ENCODE results near the gene PCDHGC4.
A peak's percentile ranks its signal among the peaks of the same experiment; 100 is the strongest.

PCDHGC4 gene

GRCh38 chr5:141478321-141478945, 6.4 kb upstream of the PCDHGC4 start:
- H3K4me1 ChIP-seq (ENCODE audit: insufficient read depth, low read length) = peaks cover 52% of the 10 kb centered on the region
- H3K36me3 ChIP-seq (ENCODE audit: insufficient read depth, low read length) = no peaks in the 10 kb centered on the region
- no peak overlapping the region for H3K9ac ChIP-seq (ENCODE audit: low read length)
- H3K27me3 ChIP-seq (ENCODE audit: control insufficient read depth in 1 of 2, insufficient read depth in 2 of 2, low read length in 2 of 2) = no peaks in the 10 kb centered on the region
- H3K9me3 ChIP-seq (ENCODE audit: low read length) = no peaks in the 10 kb centered on the region
- peak overlapping the region; percentile 81 to 82 for H3K4me3 ChIP-seq (ENCODE audit: low read depth in 1 of 2, low read length in 2 of 2)
- no peak overlapping the region for H3K27ac ChIP-seq (ENCODE audit: low read depth, low read length)

DNA sequence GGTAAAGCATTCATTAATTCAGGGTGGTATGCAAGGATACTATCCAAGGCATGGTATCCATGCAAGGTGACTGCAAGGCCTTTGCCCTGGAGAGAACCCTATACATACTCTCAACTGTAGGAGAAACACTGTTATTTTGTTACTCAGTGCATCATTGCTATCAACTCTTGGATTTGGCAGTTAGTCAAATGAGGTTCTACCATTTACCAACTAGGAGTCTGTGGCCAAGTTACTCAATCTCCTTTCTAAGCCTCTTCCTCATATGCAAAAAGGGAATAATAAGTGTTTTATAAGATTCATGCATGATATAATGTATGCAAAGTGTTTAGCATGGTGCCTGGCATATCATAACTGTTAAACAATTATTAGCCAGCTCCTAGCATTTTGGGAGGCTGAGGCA, 5.1 kb upstream of the PCDHGC4 start:
- no peaks in the 10 kb centered on the region for H3K27me3 ChIP-seq (ENCODE audit: control insufficient read depth in 1 of 2, insufficient read depth in 2 of 2, low read length in 2 of 2)

DNA sequence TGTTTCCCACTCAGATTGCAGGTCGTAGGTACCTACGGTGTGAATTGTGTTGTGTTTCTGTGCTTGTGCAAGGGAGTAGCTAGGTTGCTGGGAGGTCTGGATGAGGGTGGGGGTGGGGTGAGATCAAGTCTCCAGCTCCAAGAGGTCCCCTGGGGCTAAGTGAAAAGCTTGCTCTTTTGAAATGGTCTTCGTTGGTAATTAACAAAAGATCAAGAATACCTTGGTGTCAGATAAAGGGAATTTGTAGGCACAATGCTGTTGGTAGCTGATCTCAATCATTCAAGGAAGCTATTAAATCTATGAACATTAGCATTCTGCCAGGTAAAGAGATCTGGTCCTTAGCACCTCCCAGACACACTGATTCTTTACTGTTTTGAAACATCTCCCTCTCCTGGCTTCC, 928 bp upstream of the PCDHGC4 start:
- Histone ChIP-seq H3K4me3 (ENCODE audit: low read depth in 1 of 2, low read length in 2 of 2) (no peak overlapping the region), H3K9ac (ENCODE audit: low read length) (no peak overlapping the region), H3K27me3 (ENCODE audit: control insufficient read depth in 1 of 2, insufficient read depth in 2 of 2, low read length in 2 of 2) (no peaks in the 10 kb centered on the region), H3K36me3 (ENCODE audit: insufficient read depth, low read length) (no peaks in the 10 kb centered on the region), H3K27ac (ENCODE audit: low read depth, low read length) (no peak overlapping the region), H3K4me1 (ENCODE audit: insufficient read depth, low read length) (peaks cover 51% of the 10 kb centered on the region), H3K9me3 (ENCODE audit: low read length) (no peaks in the 10 kb centered on the region)

More for the DNA sequence above, 5.1 kb upstream of the PCDHGC4 start:
- Histone ChIP-seq H3K9ac (ENCODE audit: low read length) (no peak overlapping the region), H3K9me3 (ENCODE audit: low read length) (no peaks in the 10 kb centered on the region), H3K4me3 (ENCODE audit: low read depth in 1 of 2, low read length in 2 of 2) (peak overlapping the region in 1 of 2 donors; percentile 21), H3K36me3 (ENCODE audit: insufficient read depth, low read length) (no peaks in the 10 kb centered on the region), H3K4me1 (ENCODE audit: insufficient read depth, low read length) (peaks cover 58% of the 10 kb centered on the region), H3K27ac (ENCODE audit: low read depth, low read length) (no peak overlapping the region)

- H3K27ac ChIP-seq (ENCODE audit: low read depth, low read length) = no peak overlapping the region
- H3K27me3 ChIP-seq (ENCODE audit: control insufficient read depth in 1 of 2, insufficient read depth in 2 of 2, low read length in 2 of 2) = no peaks in the 10 kb centered on the region
- peaks cover 49% of the 10 kb centered on the region for H3K4me1 ChIP-seq (ENCODE audit: insufficient read depth, low read length)
- H3K36me3 ChIP-seq (ENCODE audit: insufficient read depth, low read length) = no peaks in the 10 kb centered on the region
- peak overlapping the region; percentile 28 to 49 for H3K4me3 ChIP-seq (ENCODE audit: low read depth in 1 of 2, low read length in 2 of 2)
- H3K9ac ChIP-seq (ENCODE audit: low read length) = no peak overlapping the region
- no peaks in the 10 kb centered on the region for H3K9me3 ChIP-seq (ENCODE audit: low read length)
Observed at GRCh38 chr5:141484310-141484640, 555 bp upstream of the PCDHGC4 start.

GRCh38 chr5:141485321-141486055, 658 bp downstream of the PCDHGC4 start:
- Histone ChIP-seq H3K27me3 (ENCODE audit: control insufficient read depth in 1 of 2, insufficient read depth in 2 of 2, low read length in 2 of 2) (no peaks in the 10 kb centered on the region), H3K9ac (ENCODE audit: low read length) (no peak overlapping the region), H3K36me3 (ENCODE audit: insufficient read depth, low read length) (no peaks in the 10 kb centered on the region), H3K4me3 (ENCODE audit: low read depth in 1 of 2, low read length in 2 of 2) (peak overlapping the region in 1 of 2 donors; percentile 49), H3K27ac (ENCODE audit: low read depth, low read length) (no peak overlapping the region), H3K4me1 (ENCODE audit: insufficient read depth, low read length) (peaks cover 36% of the 10 kb centered on the region), H3K9me3 (ENCODE audit: low read length) (no peaks in the 10 kb centered on the region)

GRCh38 chr5:141486091-141486490, 1.3 kb downstream of the PCDHGC4 start:
- Histone ChIP-seq H3K27ac (ENCODE audit: low read depth, low read length) (no peak overlapping the region), H3K4me3 (ENCODE audit: low read depth in 1 of 2, low read length in 2 of 2) (no peak overlapping the region), H3K36me3 (ENCODE audit: insufficient read depth, low read length) (no peaks in the 10 kb centered on the region), H3K9ac (ENCODE audit: low read length) (no peak overlapping the region), H3K9me3 (ENCODE audit: low read length) (no peaks in the 10 kb centered on the region), H3K27me3 (ENCODE audit: control insufficient read depth in 1 of 2, insufficient read depth in 2 of 2, low read length in 2 of 2) (no peaks in the 10 kb centered on the region), H3K4me1 (ENCODE audit: insufficient read depth, low read length) (peaks cover 30% of the 10 kb centered on the region)

- peaks cover 26% of the 10 kb centered on the region for H3K4me1 ChIP-seq (ENCODE audit: insufficient read depth, low read length)
- no peak overlapping the region for H3K9ac ChIP-seq (ENCODE audit: low read length)
- H3K27ac ChIP-seq (ENCODE audit: low read depth, low read length) = no peak overlapping the region
- no peak overlapping the region for H3K4me3 ChIP-seq (ENCODE audit: low read depth in 1 of 2, low read length in 2 of 2)
- no peaks in the 10 kb centered on the region for H3K27me3 ChIP-seq (ENCODE audit: control insufficient read depth in 1 of 2, insufficient read depth in 2 of 2, low read length in 2 of 2)
- H3K9me3 ChIP-seq (ENCODE audit: low read length) = no peaks in the 10 kb centered on the region
- H3K36me3 ChIP-seq (ENCODE audit: insufficient read depth, low read length) = no peaks in the 10 kb centered on the region
Observed at GRCh38 chr5:141487131-141487530, 2.3 kb downstream of the PCDHGC4 start.

DNA sequence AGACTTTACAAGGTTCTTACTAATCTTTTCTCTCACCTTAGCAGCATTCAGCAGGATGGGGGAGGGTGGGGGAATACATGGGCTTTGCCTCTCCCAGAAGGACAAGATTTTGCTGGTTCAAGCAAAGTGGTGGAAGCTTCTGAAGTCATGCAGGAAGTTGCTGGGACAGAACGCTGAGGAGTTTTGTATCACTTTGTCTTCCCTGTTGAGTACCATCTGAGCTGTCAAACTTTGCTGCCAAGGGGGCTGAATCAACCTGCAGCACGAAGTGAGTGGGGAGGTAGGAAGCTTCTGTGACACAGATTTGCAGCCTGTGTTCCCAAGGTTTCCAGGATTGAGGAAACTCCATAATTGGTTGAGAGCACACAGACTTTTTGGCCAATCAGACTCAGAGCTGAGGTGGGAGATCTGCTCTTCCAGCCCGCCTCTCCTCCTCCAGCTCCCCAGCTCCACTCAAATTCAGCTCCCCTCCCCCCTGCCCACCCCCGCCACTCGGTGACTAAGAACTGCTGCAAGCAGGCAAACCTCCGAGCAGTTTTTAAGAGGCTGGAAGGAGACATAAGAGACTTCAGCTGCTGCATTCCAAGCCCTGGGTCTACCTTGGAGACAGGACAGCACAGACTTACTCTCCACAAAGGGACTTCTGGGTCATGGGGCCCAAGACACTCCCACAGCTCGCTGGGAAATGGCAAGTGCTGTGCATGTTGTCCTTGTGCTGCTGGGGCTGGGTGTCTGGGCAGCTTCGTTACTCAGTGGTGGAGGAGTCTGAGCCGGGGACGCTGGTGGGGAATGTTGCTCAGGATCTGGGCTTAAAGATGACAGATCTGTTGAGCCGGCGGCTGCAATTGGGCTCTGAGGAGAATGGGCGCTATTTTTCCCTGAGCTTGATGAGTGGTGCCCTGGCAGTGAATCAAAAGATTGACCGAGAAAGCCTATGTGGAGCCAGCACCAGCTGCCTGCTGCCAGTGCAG, 4.0 kb downstream of the PCDHGC4 start, which contains the start of gene PCDHGC5:
PCDHGC5 (plus strand) TSS at position 491 of the 971 bp plus-strand sequence; CDS start at position 651, 160 bp downstream.
- Histone ChIP-seq H3K9ac (ENCODE audit: low read length) (no peak within 1 kb of the TSS), H3K27me3 (ENCODE audit: control insufficient read depth in 1 of 2, insufficient read depth in 2 of 2, low read length in 2 of 2) (no peaks in the 10 kb centered on the region), H3K4me1 (ENCODE audit: insufficient read depth, low read length) (peaks cover 33% of the 10 kb centered on the region), H3K4me3 (ENCODE audit: low read depth in 1 of 2, low read length in 2 of 2) (no peak within 1 kb of the TSS), H3K36me3 (ENCODE audit: insufficient read depth, low read length) (no peaks in the 10 kb centered on the region), H3K27ac (ENCODE audit: low read depth, low read length) (no peak within 1 kb of the TSS), H3K9me3 (ENCODE audit: low read length) (no peaks in the 10 kb centered on the region)

DNA sequence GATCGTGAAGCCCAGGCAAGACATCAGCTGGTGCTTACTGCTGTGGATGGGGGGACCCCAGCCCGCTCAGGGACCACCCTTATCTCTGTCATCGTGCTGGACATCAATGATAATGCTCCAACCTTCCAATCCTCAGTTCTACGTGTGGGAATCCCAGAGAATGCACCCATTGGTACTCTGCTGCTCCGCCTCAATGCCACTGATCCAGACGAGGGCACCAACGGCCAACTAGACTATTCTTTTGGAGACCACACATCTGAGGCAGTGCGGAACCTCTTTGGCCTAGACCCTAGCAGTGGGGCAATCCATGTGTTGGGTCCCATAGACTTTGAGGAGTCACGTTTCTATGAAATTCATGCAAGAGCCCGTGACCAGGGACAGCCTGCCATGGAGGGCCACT, 5.0 kb downstream of the PCDHGC4 start:
- H3K9ac ChIP-seq (ENCODE audit: low read length) = no peak overlapping the region
- no peaks in the 10 kb centered on the region for H3K9me3 ChIP-seq (ENCODE audit: low read length)
- peaks cover 27% of the 10 kb centered on the region for H3K4me1 ChIP-seq (ENCODE audit: insufficient read depth, low read length)
- H3K27me3 ChIP-seq (ENCODE audit: control insufficient read depth in 1 of 2, insufficient read depth in 2 of 2, low read length in 2 of 2) = no peaks in the 10 kb centered on the region
- H3K4me3 ChIP-seq (ENCODE audit: low read depth in 1 of 2, low read length in 2 of 2) = no peak overlapping the region
- H3K27ac ChIP-seq (ENCODE audit: low read depth, low read length) = no peak overlapping the region
- H3K36me3 ChIP-seq (ENCODE audit: insufficient read depth, low read length) = no peaks in the 10 kb centered on the region

- no peaks in the 10 kb centered on the region for H3K9me3 ChIP-seq (ENCODE audit: low read length)
- H3K36me3 ChIP-seq (ENCODE audit: insufficient read depth, low read length) = peaks cover under 1% of the 10 kb centered on the region
- H3K27me3 ChIP-seq (ENCODE audit: control insufficient read depth in 1 of 2, insufficient read depth in 2 of 2, low read length in 2 of 2) = no peaks in the 10 kb centered on the region
- peaks cover 23% of the 10 kb centered on the region for H3K4me1 ChIP-seq (ENCODE audit: insufficient read depth, low read length)
- no peak overlapping the region for H3K27ac ChIP-seq (ENCODE audit: low read depth, low read length)
- no peak overlapping the region for H3K4me3 ChIP-seq (ENCODE audit: low read depth in 1 of 2, low read length in 2 of 2)
- no peak overlapping the region for H3K9ac ChIP-seq (ENCODE audit: low read length)
Observed at GRCh38 chr5:141490271-141490670, 5.4 kb downstream of the PCDHGC4 start.

DNA sequence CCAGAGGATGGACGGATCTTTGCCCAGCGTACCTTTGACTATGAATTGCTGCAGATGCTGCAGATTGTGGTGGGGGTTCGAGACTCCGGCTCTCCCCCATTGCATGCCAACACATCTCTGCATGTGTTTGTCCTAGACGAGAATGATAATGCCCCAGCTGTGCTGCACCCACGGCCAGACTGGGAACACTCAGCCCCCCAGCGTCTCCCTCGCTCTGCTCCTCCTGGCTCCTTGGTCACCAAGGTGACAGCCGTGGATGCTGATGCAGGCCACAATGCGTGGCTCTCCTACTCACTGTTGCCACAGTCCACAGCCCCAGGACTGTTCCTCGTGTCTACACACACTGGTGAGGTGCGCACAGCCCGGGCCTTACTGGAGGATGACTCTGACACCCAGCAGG, 5.9 kb downstream of the PCDHGC4 start:
- Histone ChIP-seq H3K36me3 (ENCODE audit: insufficient read depth, low read length) (peaks cover 4% of the 10 kb centered on the region), H3K4me1 (ENCODE audit: insufficient read depth, low read length) (peaks cover 20% of the 10 kb centered on the region), H3K4me3 (ENCODE audit: low read depth in 1 of 2, low read length in 2 of 2) (no peak overlapping the region), H3K9ac (ENCODE audit: low read length) (no peak overlapping the region), H3K27ac (ENCODE audit: low read depth, low read length) (no peak overlapping the region), H3K9me3 (ENCODE audit: low read length) (no peaks in the 10 kb centered on the region), H3K27me3 (ENCODE audit: control insufficient read depth in 1 of 2, insufficient read depth in 2 of 2, low read length in 2 of 2) (no peaks in the 10 kb centered on the region)

Measured in muscle layer of colon (tissue), 2 donors.